ENCODE data around the gene NTSR2.

Gene NTSR2

GRCh38 chr2:11669454-11670291, at the start of gene NTSR2:
TSS of gene NTSR2 (minus strand) at chr2:11670195. CDS start at chr2:11670129, 66 bp downstream.
- DNase-seq: peak in 1 of 2 donors; percentile 49

- DNase-seq: no peak
Measured at GRCh38 chr2:11719230-11719977, 49.4 kb upstream of the NTSR2 start.

GRCh38 chr2:11718606-11719005, 48.6 kb upstream of the NTSR2 start:
- no peak for DNase-seq

GRCh38 chr2:11717623-11718022, 47.6 kb upstream of the NTSR2 start:
- DNase-seq: no peak

GRCh38 chr2:11716689-11717321, 46.8 kb upstream of the NTSR2 start:
- DNase-seq: no peak

GRCh38 chr2:11715987-11716652, 46.1 kb upstream of the NTSR2 start:
- no peak for DNase-seq

- DNase-seq: no peak
Measured at GRCh38 chr2:11713815-11714214, 43.8 kb upstream of the NTSR2 start.

- DNase-seq: no peak
Measured at GRCh38 chr2:11712866-11713265, 42.9 kb upstream of the NTSR2 start.

GRCh38 chr2:11711751-11712150, 41.8 kb upstream of the NTSR2 start:
- DNase-seq: no peak

- DNase-seq: no peak
Measured at GRCh38 chr2:11711354-11711716, 41.3 kb upstream of the NTSR2 start.

GRCh38 chr2:11710632-11711353, 40.8 kb upstream of the NTSR2 start:
- no peak for DNase-seq

- no peak for DNase-seq
Measured at GRCh38 chr2:11710210-11710609, 40.2 kb upstream of the NTSR2 start.

- no peak for DNase-seq
Measured at GRCh38 chr2:11709293-11709692, 39.3 kb upstream of the NTSR2 start.

- DNase-seq: no peak
Measured at GRCh38 chr2:11708106-11708505, 38.1 kb upstream of the NTSR2 start.

GRCh38 chr2:11705711-11706110, 35.7 kb upstream of the NTSR2 start:
- DNase-seq: no peak

GRCh38 chr2:11705063-11705462, 35.1 kb upstream of the NTSR2 start:
- no peak for DNase-seq

- no peak for DNase-seq
Measured at GRCh38 chr2:11703700-11704099, 33.7 kb upstream of the NTSR2 start.

- DNase-seq: no peak
Measured at GRCh38 chr2:11702946-11703345, 33.0 kb upstream of the NTSR2 start.

- DNase-seq: no peak
Measured at GRCh38 chr2:11701751-11702301, 31.8 kb upstream of the NTSR2 start.

- no peak for DNase-seq
Measured at GRCh38 chr2:11701206-11701605, 31.2 kb upstream of the NTSR2 start.

- no peak for DNase-seq
Measured at GRCh38 chr2:11699686-11700670, 30.0 kb upstream of the NTSR2 start.

Data from stimulated activated CD4-positive, alpha-beta T cell treated with anti-CD3 and anti-CD28 coated beads, Interleukin-2, amount 100 ng/mL, for 24 hours (primary cell).